Measurements from ENCODE around the gene GRM6.

GRM6 gene

GRCh38 chr5:178991190-178992145, 3.7 kb downstream of the GRM6 start:
- Mint-ChIP-seq H3K4me1 (ENCODE audit: low read depth) (peaks cover 4% of the 10 kb centered on the region), H3K27ac (no peak overlapping the region), H3K9me3 (ENCODE audit: low read depth) (no peaks in the 10 kb centered on the region), H3K27me3 (peaks cover 15% of the 10 kb centered on the region), H3K36me3 (no peaks in the 10 kb centered on the region), H3K4me3 (no peak overlapping the region)

- Mint-ChIP-seq H3K9me3 (ENCODE audit: low read depth) (no peaks in the 10 kb centered on the region), H3K4me3 (no peak overlapping the region), H3K4me1 (ENCODE audit: low read depth) (peaks cover 3% of the 10 kb centered on the region), H3K27me3 (peaks cover 14% of the 10 kb centered on the region), H3K27ac (no peak overlapping the region), H3K36me3 (no peaks in the 10 kb centered on the region)
These were observed 4.6 kb downstream of the GRM6 start for GRCh38 chr5:178990491-178990890.

GRCh38 chr5:178989311-178989710, 5.8 kb downstream of the GRM6 start:
- Mint-ChIP-seq H3K27me3 (peaks cover 11% of the 10 kb centered on the region), H3K36me3 (no peaks in the 10 kb centered on the region), H3K9me3 (ENCODE audit: low read depth) (no peaks in the 10 kb centered on the region), H3K4me1 (ENCODE audit: low read depth) (no peaks in the 10 kb centered on the region), H3K27ac (no peak overlapping the region), H3K4me3 (no peak overlapping the region)

GRCh38 chr5:178988436-178989220, 6.5 kb downstream of the GRM6 start:
- H3K4me3 Mint-ChIP-seq = no peak overlapping the region
- H3K9me3 Mint-ChIP-seq (ENCODE audit: low read depth) = no peaks in the 10 kb centered on the region
- H3K4me1 Mint-ChIP-seq (ENCODE audit: low read depth) = no peaks in the 10 kb centered on the region
- peaks cover 10% of the 10 kb centered on the region for H3K27me3 Mint-ChIP-seq
- no peak overlapping the region for H3K27ac Mint-ChIP-seq
- H3K36me3 Mint-ChIP-seq = no peaks in the 10 kb centered on the region

- Mint-ChIP-seq H3K36me3 (no peaks in the 10 kb centered on the region), H3K4me1 (ENCODE audit: low read depth) (no peaks in the 10 kb centered on the region), H3K27me3 (no peaks in the 10 kb centered on the region), H3K27ac (no peak overlapping the region), H3K4me3 (no peak overlapping the region), H3K9me3 (ENCODE audit: low read depth) (no peaks in the 10 kb centered on the region)
These were observed 8.7 kb downstream of the GRM6 start for GRCh38 chr5:178986326-178986960.

GRCh38 chr5:178984145-178985072, 10.7 kb downstream of the GRM6 start:
- Mint-ChIP-seq H3K4me3 (no peak overlapping the region), H3K36me3 (peaks cover 3% of the 10 kb centered on the region), H3K27me3 (no peaks in the 10 kb centered on the region), H3K9me3 (ENCODE audit: low read depth) (peaks cover 9% of the 10 kb centered on the region), H3K27ac (no peak overlapping the region), H3K4me1 (ENCODE audit: low read depth) (no peaks in the 10 kb centered on the region)

GRCh38 chr5:178983728-178984127, 11.4 kb downstream of the GRM6 start:
- peaks cover 3% of the 10 kb centered on the region for H3K36me3 Mint-ChIP-seq
- H3K4me3 Mint-ChIP-seq = no peak overlapping the region
- H3K27me3 Mint-ChIP-seq = no peaks in the 10 kb centered on the region
- no peak overlapping the region for H3K27ac Mint-ChIP-seq
- peaks cover 13% of the 10 kb centered on the region for H3K9me3 Mint-ChIP-seq (ENCODE audit: low read depth)
- no peaks in the 10 kb centered on the region for H3K4me1 Mint-ChIP-seq (ENCODE audit: low read depth)

- Mint-ChIP-seq H3K36me3 (peaks cover 6% of the 10 kb centered on the region), H3K27ac (no peak overlapping the region), H3K9me3 (ENCODE audit: low read depth) (peaks cover 21% of the 10 kb centered on the region), H3K4me3 (no peak overlapping the region), H3K27me3 (no peaks in the 10 kb centered on the region), H3K4me1 (ENCODE audit: low read depth) (no peaks in the 10 kb centered on the region)
These were observed 12.2 kb downstream of the GRM6 start for GRCh38 chr5:178982941-178983340.

- Mint-ChIP-seq H3K4me1 (ENCODE audit: low read depth) (no peaks in the 10 kb centered on the region), H3K27me3 (no peaks in the 10 kb centered on the region), H3K4me3 (no peak overlapping the region), H3K9me3 (ENCODE audit: low read depth) (peaks cover 29% of the 10 kb centered on the region), H3K36me3 (peaks cover 13% of the 10 kb centered on the region), H3K27ac (no peak overlapping the region)
These were observed 13.7 kb downstream of the GRM6 start for GRCh38 chr5:178981381-178981780.

GRCh38 chr5:178965465-178966055, 29.6 kb downstream of the GRM6 start:
- Mint-ChIP-seq H3K4me1 (ENCODE audit: low read depth) (no peaks in the 10 kb centered on the region), H3K4me3 (no peak overlapping the region), H3K9me3 (ENCODE audit: low read depth) (peaks cover 31% of the 10 kb centered on the region), H3K27ac (no peak overlapping the region), H3K36me3 (peaks cover 36% of the 10 kb centered on the region), H3K27me3 (no peaks in the 10 kb centered on the region)

- Mint-ChIP-seq H3K4me1 (ENCODE audit: low read depth) (no peaks in the 10 kb centered on the region), H3K36me3 (peaks cover 40% of the 10 kb centered on the region), H3K4me3 (no peak overlapping the region), H3K27me3 (peaks cover 32% of the 10 kb centered on the region), H3K9me3 (ENCODE audit: low read depth) (peaks cover 47% of the 10 kb centered on the region), H3K27ac (no peak overlapping the region)
These were observed 53.8 kb downstream of the GRM6 start for GRCh38 chr5:178941361-178941760.

- Mint-ChIP-seq H3K27ac (no peak within 1 kb of the TSS), H3K9me3 (ENCODE audit: low read depth) (peaks cover 52% of the 10 kb centered on the region), H3K4me3 (no peak within 1 kb of the TSS), H3K36me3 (peaks cover 46% of the 10 kb centered on the region), H3K4me1 (ENCODE audit: low read depth) (no peaks in the 10 kb centered on the region), H3K27me3 (peaks cover 32% of the 10 kb centered on the region)
These were observed 54.4 kb downstream of the GRM6 start, which contains the start of gene ZNF454 for GRCh38 chr5:178940569-178941360. Gene ZNF454, plus strand, starts transcription at chr5:178941198. Its CDS starts 1,594 bp downstream, at chr5:178942792.

Measured in activated naive CD8-positive, alpha-beta T cell (primary cell).